GM03348 (cell line): ENCODE results near the gene IKBIP.
"Not testable (repeated sequence)": the region's sequence is repeated elsewhere in the genome, so short reads cannot be mapped to it uniquely, and the experiment has no call there.

ENCODE experiments used
- DNase-seq: peaks from one replicate; pipeline ENCODE4 v3.0.0; 2012; ENCODE audit warnings: low spot score

The IKBIP gene

GRCh38 chr12:98576795-98577194 is 67.8 kb downstream of the IKBIP start:
- not testable (repeated sequence) for DNase-seq

GRCh38 chr12:98575013-98575412 is 69.6 kb downstream of the IKBIP start:
- no peak for DNase-seq
